SK-N-SH treated with all-trans-retinoic acid at 6 μM for 48 hours (cell line): ENCODE results near the gene RELL2.

Experiments
- ATAC-seq: fragments of 200-7000 bp; cut with Tn5 transposase; 3 replicates; pipeline ENCODE4 v1.9.1; 2020; ENCODE audit warnings: mild to moderate bottlenecking, moderate library complexity
- ARNTL ChIP-seq: fragments of 450-650 bp; formaldehyde crosslinking; IDR thresholded peaks from 2 replicates; pipeline ENCODE4 v1.5.0; 2020; ENCODE audit warnings: low read depth, mild to moderate bottlenecking, moderate library complexity, borderline replicate concordance
- BACH2 ChIP-seq: fragments of 250-450 bp; sonication (Bioruptor Pico); IDR thresholded peaks from 2 replicates; pipeline ENCODE4 v1.9.0; 2021; ENCODE audit warnings: mild to moderate bottlenecking, borderline replicate concordance
- CSDC2 ChIP-seq: fragments of 250-450 bp; sonication (Bioruptor Pico); IDR thresholded peaks from 2 replicates; pipeline ENCODE4 v1.5.0; 2020; ENCODE audit warnings: mild to moderate bottlenecking, moderate library complexity
- ESRRG ChIP-seq: fragments of 250-450 bp; sonication (Bioruptor Pico); IDR thresholded peaks from 2 replicates; pipeline ENCODE4 v1.6.1; 2021; ENCODE audit warnings: mild to moderate bottlenecking
- GLIS3 ChIP-seq: fragments of 250-450 bp; sonication (Bioruptor Pico); IDR thresholded peaks from 2 replicates; pipeline ENCODE4 v1.5.0; 2020; ENCODE audit warnings: mild to moderate bottlenecking, moderate library complexity
- ISL1 ChIP-seq: fragments of 250-450 bp; sonication (Bioruptor Pico); IDR thresholded peaks from 2 replicates; pipeline ENCODE4 v2.1.2; 2022; ENCODE audit warnings: mild to moderate bottlenecking, moderate library complexity
- OSR1 ChIP-seq: fragments of 250-450 bp; sonication (Bioruptor Pico); IDR thresholded peaks from 2 replicates; pipeline ENCODE4 v1.8.0; 2022; ENCODE audit warnings: moderate library complexity, mild to moderate bottlenecking, inconsistent platforms
- PATZ1 ChIP-seq: fragments of 250-450 bp; sonication (Bioruptor Pico); IDR thresholded peaks from 2 replicates; pipeline ENCODE4 v1.8.0; 2020; ENCODE audit warnings: mild to moderate bottlenecking, moderate library complexity, borderline replicate concordance
- POU6F1 ChIP-seq: fragments of 250-450 bp; sonication (Bioruptor Pico); IDR thresholded peaks from 2 replicates; pipeline ENCODE4 v1.8.0; 2021; ENCODE audit warnings: low read depth, mild to moderate bottlenecking, moderate library complexity, borderline replicate concordance
- PPARA ChIP-seq: fragments of 250-450 bp; sonication (Bioruptor Pico); IDR thresholded peaks from 2 replicates; pipeline ENCODE4 v1.5.0; 2020; ENCODE audit warnings: mild to moderate bottlenecking, borderline replicate concordance
- RARB ChIP-seq: fragments of 250-450 bp; sonication (Bioruptor Pico); IDR thresholded peaks from 2 replicates; pipeline ENCODE4 v1.8.0; 2021; ENCODE audit warnings: mild to moderate bottlenecking, moderate library complexity
- SNAI2 ChIP-seq: fragments of 250-450 bp; sonication (Bioruptor Pico); IDR thresholded peaks from 2 replicates; pipeline ENCODE4 v1.5.0; 2020; ENCODE audit warnings: mild to moderate bottlenecking, moderate library complexity
- TCF4 ChIP-seq: fragments of 250-450 bp; sonication (Bioruptor Pico); IDR thresholded peaks from 2 replicates; pipeline ENCODE4 v1.8.0; 2021; ENCODE audit warnings: mild to moderate bottlenecking, moderate library complexity, borderline replicate concordance
- TOX ChIP-seq: fragments of 250-450 bp; sonication (Bioruptor Pico); IDR thresholded peaks from 2 replicates; pipeline ENCODE4 v1.8.0; 2021; ENCODE audit warnings: mild to moderate bottlenecking, moderate library complexity, borderline replicate concordance
- ZC3H10 ChIP-seq: fragments of 250-450 bp; sonication (Bioruptor Pico); IDR thresholded peaks from 2 replicates; pipeline ENCODE4 v1.5.1; 2021; ENCODE audit warnings: mild to moderate bottlenecking, moderate library complexity
- ZFP3 ChIP-seq: fragments of 250-450 bp; sonication (Bioruptor Pico); IDR thresholded peaks from 2 replicates; pipeline ENCODE4 v1.5.0; 2020; ENCODE audit warnings: mild to moderate bottlenecking, moderate library complexity
- ZFP30 ChIP-seq: fragments of 450-650 bp; formaldehyde crosslinking; IDR thresholded peaks from 2 replicates; pipeline ENCODE4 v1.5.0; 2022; ENCODE audit warnings: mild to moderate bottlenecking, moderate library complexity
- ZNF565 ChIP-seq: fragments of 450-650 bp; formaldehyde crosslinking; conservative IDR thresholded peaks from 2 replicates; pipeline ENCODE4 v1.5.0; 2020; ENCODE audit warnings: low read depth, mild to moderate bottlenecking, moderate library complexity
- ZNF70 ChIP-seq: fragments of 450-650 bp; formaldehyde crosslinking; IDR thresholded peaks from 2 replicates; pipeline ENCODE4 v1.5.0; 2020; ENCODE audit warnings: mild to moderate bottlenecking, moderate library complexity
- ZNF8 ChIP-seq: fragments of 450-650 bp; formaldehyde crosslinking; IDR thresholded peaks from 2 replicates; pipeline ENCODE4 v1.5.0; 2020; ENCODE audit warnings: mild to moderate bottlenecking, moderate library complexity
- TF ChIP-seq, protein P1 (sequence below): fragments of 250-450 bp; sonication (Bioruptor Pico); IDR thresholded peaks from 2 replicates; pipeline ENCODE4 v1.5.1; 2021; ENCODE audit warnings: mild to moderate bottlenecking, moderate library complexity
- TF ChIP-seq, protein P2 (sequence below): fragments of 250-450 bp; sonication (Bioruptor Pico); IDR thresholded peaks from 2 replicates; pipeline ENCODE4 v1.5.1; 2020; ENCODE audit warnings: low read depth, mild to moderate bottlenecking, moderate library complexity
- TF ChIP-seq, protein P3 (sequence below): fragments of 250-450 bp; sonication (Bioruptor Pico); IDR thresholded peaks from 2 replicates; pipeline ENCODE4 v1.5.0; 2020; ENCODE audit warnings: mild to moderate bottlenecking, moderate library complexity

RELL2 gene

GRCh38 chr5:141672071-141672840, 35.5 kb downstream of the RELL2 start:
- TF ChIP-seq ZNF565 (CRISPR knock-in tag) = no peak
- no peak for TF ChIP-seq TCF4 (CRISPR knock-in tag)
- no peak for TF ChIP-seq GLIS3 (CRISPR knock-in tag)
- TF ChIP-seq ZFP30 (CRISPR knock-in tag) = no peak
- no peak for TF ChIP-seq POU6F1
- TF ChIP-seq, protein P1, sequence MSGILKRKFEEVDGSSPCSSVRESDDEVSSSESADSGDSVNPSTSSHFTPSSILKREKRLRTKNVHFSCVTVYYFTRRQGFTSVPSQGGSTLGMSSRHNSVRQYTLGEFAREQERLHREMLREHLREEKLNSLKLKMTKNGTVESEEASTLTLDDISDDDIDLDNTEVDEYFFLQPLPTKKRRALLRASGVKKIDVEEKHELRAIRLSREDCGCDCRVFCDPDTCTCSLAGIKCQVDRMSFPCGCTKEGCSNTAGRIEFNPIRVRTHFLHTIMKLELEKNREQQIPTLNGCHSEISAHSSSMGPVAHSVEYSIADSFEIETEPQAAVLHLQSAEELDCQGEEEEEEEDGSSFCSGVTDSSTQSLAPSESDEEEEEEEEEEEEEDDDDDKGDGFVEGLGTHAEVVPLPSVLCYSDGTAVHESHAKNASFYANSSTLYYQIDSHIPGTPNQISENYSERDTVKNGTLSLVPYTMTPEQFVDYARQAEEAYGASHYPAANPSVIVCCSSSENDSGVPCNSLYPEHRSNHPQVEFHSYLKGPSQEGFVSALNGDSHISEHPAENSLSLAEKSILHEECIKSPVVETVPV = no peak
- TF ChIP-seq, protein P2, sequence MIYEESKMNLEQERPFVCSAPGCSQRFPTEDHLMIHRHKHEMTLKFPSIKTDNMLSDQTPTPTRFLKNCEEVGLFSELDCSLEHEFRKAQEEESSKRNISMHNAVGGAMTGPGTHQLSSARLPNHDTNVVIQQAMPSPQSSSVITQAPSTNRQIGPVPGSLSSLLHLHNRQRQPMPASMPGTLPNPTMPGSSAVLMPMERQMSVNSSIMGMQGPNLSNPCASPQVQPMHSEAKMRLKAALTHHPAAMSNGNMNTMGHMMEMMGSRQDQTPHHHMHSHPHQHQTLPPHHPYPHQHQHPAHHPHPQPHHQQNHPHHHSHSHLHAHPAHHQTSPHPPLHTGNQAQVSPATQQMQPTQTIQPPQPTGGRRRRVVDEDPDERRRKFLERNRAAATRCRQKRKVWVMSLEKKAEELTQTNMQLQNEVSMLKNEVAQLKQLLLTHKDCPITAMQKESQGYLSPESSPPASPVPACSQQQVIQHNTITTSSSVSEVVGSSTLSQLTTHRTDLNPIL (CRISPR knock-in tag) = no peak
- TF ChIP-seq ZNF8 (CRISPR knock-in tag) = no peak
- TF ChIP-seq ZFP3 (CRISPR knock-in tag) = no peak
- TF ChIP-seq, protein P3, sequence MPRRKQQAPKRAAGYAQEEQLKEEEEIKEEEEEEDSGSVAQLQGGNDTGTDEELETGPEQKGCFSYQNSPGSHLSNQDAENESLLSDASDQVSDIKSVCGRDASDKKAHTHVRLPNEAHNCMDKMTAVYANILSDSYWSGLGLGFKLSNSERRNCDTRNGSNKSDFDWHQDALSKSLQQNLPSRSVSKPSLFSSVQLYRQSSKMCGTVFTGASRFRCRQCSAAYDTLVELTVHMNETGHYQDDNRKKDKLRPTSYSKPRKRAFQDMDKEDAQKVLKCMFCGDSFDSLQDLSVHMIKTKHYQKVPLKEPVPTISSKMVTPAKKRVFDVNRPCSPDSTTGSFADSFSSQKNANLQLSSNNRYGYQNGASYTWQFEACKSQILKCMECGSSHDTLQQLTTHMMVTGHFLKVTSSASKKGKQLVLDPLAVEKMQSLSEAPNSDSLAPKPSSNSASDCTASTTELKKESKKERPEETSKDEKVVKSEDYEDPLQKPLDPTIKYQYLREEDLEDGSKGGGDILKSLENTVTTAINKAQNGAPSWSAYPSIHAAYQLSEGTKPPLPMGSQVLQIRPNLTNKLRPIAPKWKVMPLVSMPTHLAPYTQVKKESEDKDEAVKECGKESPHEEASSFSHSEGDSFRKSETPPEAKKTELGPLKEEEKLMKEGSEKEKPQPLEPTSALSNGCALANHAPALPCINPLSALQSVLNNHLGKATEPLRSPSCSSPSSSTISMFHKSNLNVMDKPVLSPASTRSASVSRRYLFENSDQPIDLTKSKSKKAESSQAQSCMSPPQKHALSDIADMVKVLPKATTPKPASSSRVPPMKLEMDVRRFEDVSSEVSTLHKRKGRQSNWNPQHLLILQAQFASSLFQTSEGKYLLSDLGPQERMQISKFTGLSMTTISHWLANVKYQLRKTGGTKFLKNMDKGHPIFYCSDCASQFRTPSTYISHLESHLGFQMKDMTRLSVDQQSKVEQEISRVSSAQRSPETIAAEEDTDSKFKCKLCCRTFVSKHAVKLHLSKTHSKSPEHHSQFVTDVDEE = no peak
- no peak for TF ChIP-seq RARB (CRISPR knock-in tag)
- TF ChIP-seq ARNTL (CRISPR knock-in tag) = no peak
- no peak for TF ChIP-seq TOX
- TF ChIP-seq OSR1 (CRISPR knock-in tag) = no peak
- no peak for TF ChIP-seq SNAI2 (CRISPR knock-in tag)
- no peak for ATAC-seq

DNA sequence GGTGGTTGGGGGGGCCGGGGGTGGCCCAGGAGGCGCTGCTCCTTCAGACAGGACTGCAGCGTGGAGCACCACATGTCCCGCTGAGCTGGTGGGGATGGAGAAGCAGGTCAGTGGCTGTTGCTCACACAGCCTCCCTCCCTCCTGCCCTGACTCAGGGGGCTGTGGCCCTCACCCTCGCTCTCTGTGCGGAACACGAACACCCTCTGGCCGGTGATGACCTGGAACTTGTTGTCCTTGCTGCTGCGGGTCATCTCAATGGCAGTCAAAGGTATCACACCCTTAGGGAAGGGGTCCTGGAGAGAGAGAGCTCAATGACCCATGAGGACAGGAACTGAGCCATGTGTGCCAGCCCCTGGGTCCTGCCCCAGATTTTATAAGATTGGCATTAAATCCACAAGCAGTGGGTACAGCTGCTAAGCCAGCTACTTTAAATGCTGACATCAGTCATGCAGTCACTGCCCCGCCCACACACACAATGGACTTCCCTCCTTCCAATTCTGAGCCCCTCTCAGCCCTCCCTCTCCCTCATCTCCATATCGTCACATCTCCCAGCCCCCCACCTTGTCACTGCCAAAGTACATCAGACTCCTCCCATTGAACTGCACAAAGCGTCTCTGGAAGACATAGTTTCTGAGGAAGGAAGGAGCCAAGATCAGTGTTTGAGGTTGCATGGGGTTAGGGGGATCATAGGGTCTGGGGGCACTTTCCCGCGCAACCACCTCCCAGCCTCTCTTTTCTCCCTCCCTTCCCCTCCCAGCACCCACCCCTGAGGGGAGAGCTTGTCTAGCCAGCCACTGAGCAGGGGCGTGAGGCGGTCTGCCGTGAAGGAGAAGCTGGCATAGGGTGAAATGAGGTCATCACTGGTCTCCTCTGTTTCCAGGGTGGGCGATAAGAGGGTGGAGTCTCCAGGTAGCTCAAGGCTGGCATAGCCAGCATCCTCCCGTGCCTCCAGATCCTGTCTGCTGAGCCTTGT, 36.3 kb downstream of the RELL2 start:
- ATAC-seq = no peak
- no peak for TF ChIP-seq ZNF70 (CRISPR knock-in tag)
- no peak for TF ChIP-seq TOX
- TF ChIP-seq, protein P2 (CRISPR knock-in tag) = no peak
- no peak for TF ChIP-seq RARB (CRISPR knock-in tag)
- TF ChIP-seq CSDC2 = no peak
- no peak for TF ChIP-seq BACH2 (CRISPR knock-in tag)
- no peak for TF ChIP-seq POU6F1
- TF ChIP-seq ESRRG (CRISPR knock-in tag) = no peak
- TF ChIP-seq ZNF565 (CRISPR knock-in tag) = no peak
- no peak for TF ChIP-seq TCF4 (CRISPR knock-in tag)
- TF ChIP-seq PATZ1 (CRISPR knock-in tag) = no peak
- no peak for TF ChIP-seq ISL1 (CRISPR knock-in tag)
- no peak for TF ChIP-seq PPARA (CRISPR knock-in tag)
- TF ChIP-seq ZNF8 (CRISPR knock-in tag) = no peak
- no peak for TF ChIP-seq SNAI2 (CRISPR knock-in tag)
- no peak for TF ChIP-seq ZC3H10 (CRISPR knock-in tag)
- TF ChIP-seq ZFP30 (CRISPR knock-in tag) = no peak
- no peak for TF ChIP-seq GLIS3 (CRISPR knock-in tag)
